HG02938 (cell line): Measurements from ENCODE around the gene KISS1R.
"Not testable (repeated sequence)": the region's sequence is repeated elsewhere in the genome, so short reads cannot be mapped to it uniquely, and the experiment has no call there.

Experiments used
- ATAC-seq: cut with Tn5 transposase; IDR thresholded peaks from one replicate; pipeline ENCODE4 v1.9.1; 2021; ENCODE audit warnings: mild to moderate bottlenecking, moderate library complexity; ENCODE audit not compliant: unreplicated experiment

The KISS1R gene

GRCh38 chr19:952049-952679, 35.0 kb downstream of the KISS1R start:
- ATAC-seq = no peak

- no peak for ATAC-seq
These were observed 35.7 kb downstream of the KISS1R start for GRCh38 chr19:952680-953444.

- no peak for ATAC-seq
These were observed 36.5 kb downstream of the KISS1R start for GRCh38 chr19:953445-954271.

GRCh38 chr19:954272-954671, 37.1 kb downstream of the KISS1R start:
- ATAC-seq = no peak

GRCh38 chr19:954672-955494, 37.8 kb downstream of the KISS1R start:
- no peak for ATAC-seq

GRCh38 chr19:955803-956765, 39.0 kb downstream of the KISS1R start:
- no peak for ATAC-seq

GRCh38 chr19:956766-957440, 39.8 kb downstream of the KISS1R start:
- no peak for ATAC-seq

- ATAC-seq = not testable (repeated sequence)
These were observed 40.4 kb downstream of the KISS1R start for GRCh38 chr19:957578-957977.

GRCh38 chr19:958967-959855, 42.1 kb downstream of the KISS1R start:
- no peak for ATAC-seq

- ATAC-seq = no peak
These were observed 42.9 kb downstream of the KISS1R start for GRCh38 chr19:960020-960419.

GRCh38 chr19:960601-960938, 43.4 kb downstream of the KISS1R start:
- no peak for ATAC-seq

- no peak for ATAC-seq
These were observed 44.9 kb downstream of the KISS1R start for GRCh38 chr19:961866-962620.

GRCh38 chr19:962683-963400, 45.7 kb downstream of the KISS1R start:
- ATAC-seq = no peak

GRCh38 chr19:963486-963951, 46.4 kb downstream of the KISS1R start:
- ATAC-seq = no peak

- no peak for ATAC-seq
These were observed 47.0 kb downstream of the KISS1R start for GRCh38 chr19:964116-964520.

GRCh38 chr19:964761-965694, 47.9 kb downstream of the KISS1R start:
- ATAC-seq = no peak
